Skeletal muscle satellite cell (primary cell): Measurements from ENCODE around the gene OGFOD1.

ENCODE experiments used
- H3K27me3 ChIP-seq: 2 replicates; pipeline ENCODE4 v1.7.0; 2013; ENCODE audit warnings: low read length; ENCODE audit not compliant: control insufficient read depth, insufficient read depth
- H3K36me3 ChIP-seq: 2 replicates; pipeline ENCODE4 v1.7.0; 2013; ENCODE audit warnings: mild to moderate bottlenecking, control low read depth, low read length; ENCODE audit not compliant: insufficient read depth
- H3K4me1 ChIP-seq: 2 replicates; pipeline ENCODE4 v1.7.0; 2013; ENCODE audit warnings: low read length; ENCODE audit not compliant: control insufficient read depth, insufficient read depth
- H3K4me2 ChIP-seq: 2 replicates; pipeline ENCODE4 v1.7.0; 2013; ENCODE audit warnings: mild to moderate bottlenecking, low read length
- H3K4me3 ChIP-seq: 2 replicates; pipeline ENCODE4 v1.7.0; 2013; ENCODE audit warnings: low read length
- H3K9ac ChIP-seq: 2 replicates; pipeline ENCODE4 v1.7.0; 2013; ENCODE audit warnings: mild to moderate bottlenecking, low read depth, low read length, moderate library complexity
- H3K9me3 ChIP-seq: replicated peaks from 2 replicates; pipeline ENCODE4 v1.7.0; 2013; ENCODE audit warnings: mild to moderate bottlenecking, control low read depth, low read length

The OGFOD1 gene

GRCh38 chr16:56438038-56438437 is 13.3 kb upstream of the OGFOD1 start:
- Histone ChIP-seq H3K4me1 (no peaks in the 10 kb centered on the region), H3K9ac (no peak overlapping the region), H3K27me3 (no peaks in the 10 kb centered on the region), H3K4me3 (no peak overlapping the region), H3K36me3 (peaks cover 60% of the 10 kb centered on the region), H3K4me2 (no peak overlapping the region), H3K9me3 (no peaks in the 10 kb centered on the region)

GRCh38 chr16:56447286-56447685 is 4.1 kb upstream of the OGFOD1 start:
- no peak overlapping the region for H3K9ac ChIP-seq
- H3K36me3 ChIP-seq: peaks cover 26% of the 10 kb centered on the region
- H3K4me3 ChIP-seq: no peak overlapping the region
- no peaks in the 10 kb centered on the region for H3K27me3 ChIP-seq
- H3K9me3 ChIP-seq: no peaks in the 10 kb centered on the region
- H3K4me1 ChIP-seq: peaks cover 20% of the 10 kb centered on the region
- H3K4me2 ChIP-seq: no peak overlapping the region

GRCh38 chr16:56448005-56448404 is 3.3 kb upstream of the OGFOD1 start:
- Histone ChIP-seq H3K36me3 (peaks cover 27% of the 10 kb centered on the region), H3K4me3 (no peak overlapping the region), H3K4me2 (no peak overlapping the region), H3K9ac (no peak overlapping the region), H3K27me3 (no peaks in the 10 kb centered on the region), H3K9me3 (no peaks in the 10 kb centered on the region), H3K4me1 (peaks cover 27% of the 10 kb centered on the region)

- Histone ChIP-seq H3K9me3 (no peaks in the 10 kb centered on the region), H3K27me3 (no peaks in the 10 kb centered on the region)
Observed at GRCh38 chr16:56450275-56450985, 924 bp upstream of the OGFOD1 start.

GRCh38 chr16:56451753-56452689 is 667 bp downstream of the OGFOD1 start:
- Histone ChIP-seq H3K27me3 (no peaks in the 10 kb centered on the region), H3K9me3 (no peaks in the 10 kb centered on the region), H3K4me3 (peak overlapping the region; percentile 96), H3K4me1 (peaks cover 31% of the 10 kb centered on the region), H3K9ac (peak overlapping the region; percentile 93), H3K4me2 (peak overlapping the region; percentile 76), H3K36me3 (peaks cover 27% of the 10 kb centered on the region)

More at GRCh38 chr16:56450275-56450985, 924 bp upstream of the OGFOD1 start:
- Histone ChIP-seq H3K4me3 (peak overlapping the region; percentile 96), H3K4me1 (peaks cover 31% of the 10 kb centered on the region), H3K9ac (peak overlapping the region; percentile 93), H3K4me2 (peak overlapping the region; percentile 85), H3K36me3 (peaks cover 30% of the 10 kb centered on the region)

GRCh38 chr16:56457927-56458470 is 6.6 kb downstream of the OGFOD1 start:
- Histone ChIP-seq H3K27me3 (no peaks in the 10 kb centered on the region), H3K9me3 (no peaks in the 10 kb centered on the region), H3K4me2 (no peak overlapping the region), H3K9ac (no peak overlapping the region), H3K4me3 (no peak overlapping the region), H3K4me1 (peaks cover 3% of the 10 kb centered on the region), H3K36me3 (peaks cover 64% of the 10 kb centered on the region)

GRCh38 chr16:56460101-56460500 is 8.7 kb downstream of the OGFOD1 start:
- Histone ChIP-seq H3K36me3 (peaks cover 63% of the 10 kb centered on the region), H3K4me3 (no peak overlapping the region), H3K9me3 (no peaks in the 10 kb centered on the region), H3K9ac (no peak overlapping the region), H3K4me2 (no peak overlapping the region), H3K4me1 (no peaks in the 10 kb centered on the region), H3K27me3 (no peaks in the 10 kb centered on the region)

GRCh38 chr16:56462064-56462796 is 10.9 kb downstream of the OGFOD1 start:
- H3K36me3 ChIP-seq: peaks cover 70% of the 10 kb centered on the region
- H3K27me3 ChIP-seq: no peaks in the 10 kb centered on the region
- no peak overlapping the region for H3K9ac ChIP-seq
- no peaks in the 10 kb centered on the region for H3K4me1 ChIP-seq
- no peak overlapping the region for H3K4me2 ChIP-seq
- H3K9me3 ChIP-seq: no peaks in the 10 kb centered on the region
- H3K4me3 ChIP-seq: no peak overlapping the region

- H3K4me1 ChIP-seq: no peaks in the 10 kb centered on the region
- no peak overlapping the region for H3K4me2 ChIP-seq
- H3K27me3 ChIP-seq: no peaks in the 10 kb centered on the region
- H3K4me3 ChIP-seq: no peak overlapping the region
- no peaks in the 10 kb centered on the region for H3K9me3 ChIP-seq
- no peak overlapping the region for H3K9ac ChIP-seq
- H3K36me3 ChIP-seq: peaks cover 69% of the 10 kb centered on the region
Observed at GRCh38 chr16:56463153-56463552, 11.8 kb downstream of the OGFOD1 start.

- Histone ChIP-seq H3K4me1 (no peaks in the 10 kb centered on the region), H3K36me3 (peaks cover 78% of the 10 kb centered on the region), H3K4me2 (no peak overlapping the region), H3K4me3 (no peak overlapping the region), H3K9me3 (no peaks in the 10 kb centered on the region), H3K9ac (no peak overlapping the region), H3K27me3 (no peaks in the 10 kb centered on the region)
Observed at GRCh38 chr16:56466344-56466743, 15.0 kb downstream of the OGFOD1 start.

GRCh38 chr16:56468800-56469199 is 17.4 kb downstream of the OGFOD1 start:
- H3K4me2 ChIP-seq: no peak overlapping the region
- H3K9me3 ChIP-seq: no peaks in the 10 kb centered on the region
- H3K4me3 ChIP-seq: no peak overlapping the region
- H3K27me3 ChIP-seq: no peaks in the 10 kb centered on the region
- H3K9ac ChIP-seq: no peak overlapping the region
- no peaks in the 10 kb centered on the region for H3K4me1 ChIP-seq
- peaks cover 82% of the 10 kb centered on the region for H3K36me3 ChIP-seq
